Measurements from ENCODE around the gene OLFML2B. TPM values are rescaled to one million over a fixed set of nuclear protein-coding genes. Genes with fewer than 3 reads are reported as not detected.
A peak's percentile ranks its signal among the peaks of the same experiment; 100 is the strongest.

OLFML2B gene
- total and polyA plus RNA-seq, 2 donors (not counting 1 experiment from before 2014, with no cell fraction given) = 5.1 to 7.2 TPM

DNA sequence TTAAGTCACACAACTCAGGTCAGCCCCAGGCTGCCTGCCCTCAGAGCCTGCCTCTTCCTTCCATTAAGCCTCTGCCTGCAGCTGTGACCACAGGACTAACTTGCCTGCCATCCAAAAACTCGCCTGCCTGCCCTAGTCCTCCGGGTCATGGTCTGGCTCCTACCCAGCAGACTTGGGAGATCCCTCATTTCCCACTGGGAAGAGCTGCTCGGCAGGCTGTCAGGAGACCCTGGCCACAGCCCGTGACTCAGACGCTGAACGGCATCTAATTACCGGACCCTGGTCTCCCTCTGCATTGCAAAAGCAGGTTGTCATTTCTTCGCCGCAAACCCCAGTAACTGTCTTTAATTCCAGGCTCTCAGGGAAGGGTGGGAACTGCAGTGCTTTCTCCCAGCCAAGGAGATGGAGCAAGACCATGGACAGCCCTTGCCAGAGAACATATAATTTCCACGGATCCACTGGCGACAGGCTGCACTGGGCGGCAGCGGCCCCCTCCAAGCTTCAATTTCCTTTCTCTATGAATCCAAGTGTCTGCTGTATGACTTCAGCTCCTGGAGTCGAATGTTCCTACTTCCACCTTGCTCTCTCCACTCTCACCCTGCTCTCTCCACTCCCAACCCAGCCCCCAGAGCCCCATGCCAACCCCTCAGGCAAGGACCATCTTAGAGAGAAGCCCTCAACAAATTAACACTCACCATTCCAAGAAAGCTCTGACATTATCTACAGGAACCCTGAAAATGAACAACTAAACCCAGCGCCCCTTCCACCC is 20.4 kb downstream of the OLFML2B start:
- Histone ChIP-seq H2AFZ (ENCODE audit: low read length) (no peak overlapping the region), H3K4me1 (ENCODE audit: control insufficient read depth, extremely low read depth, insufficient read depth, low read length) (peaks cover 3% of the 10 kb centered on the region), H4K20me1 (ENCODE audit: control insufficient read depth, extremely low read depth, insufficient read depth, low read length) (no peaks in the 10 kb centered on the region), H3K79me2 (ENCODE audit: control insufficient read depth, insufficient read depth, low read length) (no peaks in the 10 kb centered on the region), H3K4me2 (ENCODE audit: extremely low read depth, insufficient read depth, low read length) (peak overlapping the region; percentile 21), H3K9me3 (ENCODE audit: control insufficient read depth, insufficient read depth, low read depth, low read length) (no peaks in the 10 kb centered on the region), H3K4me3 (replicated peaks in 1 of 4; ENCODE audit: control extremely low read depth in 1 of 4, insufficient read depth in 1 of 4, low read depth in 3 of 4, low read length in 4 of 4) (peak overlapping the region in 1 of 4 experiments; percentile 29), H3K27me3 (ENCODE audit: control insufficient read depth, insufficient read depth, low read length) (no peaks in the 10 kb centered on the region), H3K9ac (ENCODE audit: insufficient read depth, low read length) (peak overlapping the region; percentile 5), H3K27ac (ENCODE audit: insufficient read depth, low read length) (peak overlapping the region; percentile 31), H3K36me3 (ENCODE audit: control insufficient read depth, insufficient read depth, low read length) (no peaks in the 10 kb centered on the region)
- DNase-seq (ENCODE audit: low read depth in 2 of 2) = peak; percentile 96 to 100
- TF ChIP-seq, protein P1, sequence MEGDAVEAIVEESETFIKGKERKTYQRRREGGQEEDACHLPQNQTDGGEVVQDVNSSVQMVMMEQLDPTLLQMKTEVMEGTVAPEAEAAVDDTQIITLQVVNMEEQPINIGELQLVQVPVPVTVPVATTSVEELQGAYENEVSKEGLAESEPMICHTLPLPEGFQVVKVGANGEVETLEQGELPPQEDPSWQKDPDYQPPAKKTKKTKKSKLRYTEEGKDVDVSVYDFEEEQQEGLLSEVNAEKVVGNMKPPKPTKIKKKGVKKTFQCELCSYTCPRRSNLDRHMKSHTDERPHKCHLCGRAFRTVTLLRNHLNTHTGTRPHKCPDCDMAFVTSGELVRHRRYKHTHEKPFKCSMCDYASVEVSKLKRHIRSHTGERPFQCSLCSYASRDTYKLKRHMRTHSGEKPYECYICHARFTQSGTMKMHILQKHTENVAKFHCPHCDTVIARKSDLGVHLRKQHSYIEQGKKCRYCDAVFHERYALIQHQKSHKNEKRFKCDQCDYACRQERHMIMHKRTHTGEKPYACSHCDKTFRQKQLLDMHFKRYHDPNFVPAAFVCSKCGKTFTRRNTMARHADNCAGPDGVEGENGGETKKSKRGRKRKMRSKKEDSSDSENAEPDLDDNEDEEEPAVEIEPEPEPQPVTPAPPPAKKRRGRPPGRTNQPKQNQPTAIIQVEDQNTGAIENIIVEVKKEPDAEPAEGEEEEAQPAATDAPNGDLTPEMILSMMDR (conservative IDR thresholded peaks at IDR 0.05 in 1 of 2, IDR thresholded peaks at IDR 0.05 in 1 of 2; ENCODE audit: low read depth in 1 of 2, low read length in 2 of 2) = no peak
- no peak for TF ChIP-seq EZH2 (IDR thresholded peaks at IDR 0.05; ENCODE audit: low read length, missing control alignments)

DNA sequence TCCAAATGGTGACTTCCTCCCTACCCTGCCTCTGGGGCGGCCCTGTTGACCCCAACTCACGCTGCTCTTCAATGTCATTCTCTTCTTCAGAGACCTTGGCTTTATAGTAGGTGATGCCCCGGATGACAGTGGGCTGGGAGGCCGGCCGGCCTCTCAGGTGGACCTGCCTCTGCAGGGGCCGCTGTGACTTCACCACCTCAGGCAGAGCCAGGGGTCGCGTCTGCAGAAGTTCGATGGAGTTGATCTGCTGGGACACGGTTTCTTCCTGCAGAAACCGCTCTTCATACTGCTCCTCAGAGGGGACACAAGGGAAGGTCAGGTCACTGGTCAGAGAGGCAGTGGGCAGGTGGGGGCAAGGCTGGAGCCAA is 23.6 kb downstream of the OLFML2B start:
- H3K27me3 ChIP-seq (ENCODE audit: control insufficient read depth, insufficient read depth, low read length) = no peaks in the 10 kb centered on the region
- H3K4me3 ChIP-seq (replicated peaks in 1 of 4; ENCODE audit: control extremely low read depth in 1 of 4, insufficient read depth in 1 of 4, low read depth in 3 of 4, low read length in 4 of 4) = no peak overlapping the region
- DNase-seq (ENCODE audit: low read depth in 2 of 2) = no peak
- H3K4me1 ChIP-seq (ENCODE audit: control insufficient read depth, extremely low read depth, insufficient read depth, low read length) = peaks cover 3% of the 10 kb centered on the region
- no peak overlapping the region for H3K27ac ChIP-seq (ENCODE audit: insufficient read depth, low read length)
- H3K9ac ChIP-seq (ENCODE audit: insufficient read depth, low read length) = no peak overlapping the region
- H3K79me2 ChIP-seq (ENCODE audit: control insufficient read depth, insufficient read depth, low read length) = no peaks in the 10 kb centered on the region
- H3K36me3 ChIP-seq (ENCODE audit: control insufficient read depth, insufficient read depth, low read length) = peaks cover 2% of the 10 kb centered on the region
- H3K9me3 ChIP-seq (ENCODE audit: control insufficient read depth, insufficient read depth, low read depth, low read length) = no peaks in the 10 kb centered on the region
- no peak overlapping the region for H3K4me2 ChIP-seq (ENCODE audit: extremely low read depth, insufficient read depth, low read length)
- TF ChIP-seq EZH2 (IDR thresholded peaks at IDR 0.05; ENCODE audit: low read length, missing control alignments) = no peak
- TF ChIP-seq, protein P1 (conservative IDR thresholded peaks at IDR 0.05 in 1 of 2, IDR thresholded peaks at IDR 0.05 in 1 of 2; ENCODE audit: low read depth in 1 of 2, low read length in 2 of 2) = no peak
- no peak overlapping the region for H2AFZ ChIP-seq (ENCODE audit: low read length)
- no peaks in the 10 kb centered on the region for H4K20me1 ChIP-seq (ENCODE audit: control insufficient read depth, extremely low read depth, insufficient read depth, low read length)

DNA sequence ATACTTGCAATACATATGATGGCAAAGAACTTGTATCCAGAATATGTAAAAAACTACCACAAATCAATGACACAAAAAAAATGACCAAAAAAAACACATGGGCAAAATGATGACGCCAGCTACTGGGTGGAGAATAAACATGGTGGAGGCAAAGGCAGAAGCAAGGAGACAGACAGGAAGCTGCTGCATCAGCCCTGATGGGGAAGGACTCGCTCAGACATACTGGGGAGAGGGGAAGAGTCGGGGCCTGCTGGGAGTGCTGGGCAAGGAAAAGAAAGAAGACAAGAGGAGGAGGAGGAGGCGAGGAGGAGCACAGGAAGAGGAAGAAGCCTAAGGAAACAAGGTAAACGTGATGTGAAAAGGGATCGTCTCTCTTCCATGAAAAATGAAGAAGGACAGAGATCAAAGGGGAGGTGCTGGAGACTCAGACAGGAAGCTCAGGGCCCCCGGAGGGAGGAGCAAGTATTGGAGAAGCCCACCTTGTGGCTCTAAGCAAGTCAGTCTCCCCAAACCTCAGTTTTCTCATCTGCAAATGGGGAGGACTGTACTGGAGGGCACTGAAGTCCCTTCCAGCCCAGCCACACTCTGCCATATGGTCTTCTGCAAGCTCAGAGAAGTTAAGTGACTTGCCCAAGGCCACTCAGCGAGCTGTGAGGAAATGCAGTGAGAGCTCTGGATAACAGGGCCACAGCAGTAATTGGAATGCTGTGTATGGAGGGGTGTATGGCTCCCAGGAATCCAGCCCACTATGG is 24.2 kb downstream of the OLFML2B start:
- H3K4me2 ChIP-seq (ENCODE audit: extremely low read depth, insufficient read depth, low read length) = no peak overlapping the region
- H4K20me1 ChIP-seq (ENCODE audit: control insufficient read depth, extremely low read depth, insufficient read depth, low read length) = no peaks in the 10 kb centered on the region
- H3K36me3 ChIP-seq (ENCODE audit: control insufficient read depth, insufficient read depth, low read length) = peaks cover 2% of the 10 kb centered on the region
- H3K27me3 ChIP-seq (ENCODE audit: control insufficient read depth, insufficient read depth, low read length) = no peaks in the 10 kb centered on the region
- TF ChIP-seq, protein P1 (conservative IDR thresholded peaks at IDR 0.05 in 1 of 2, IDR thresholded peaks at IDR 0.05 in 1 of 2; ENCODE audit: low read depth in 1 of 2, low read length in 2 of 2) = no peak
- TF ChIP-seq EZH2 (IDR thresholded peaks at IDR 0.05; ENCODE audit: low read length, missing control alignments) = no peak
- H3K27ac ChIP-seq (ENCODE audit: insufficient read depth, low read length) = no peak overlapping the region
- H3K9me3 ChIP-seq (ENCODE audit: control insufficient read depth, insufficient read depth, low read depth, low read length) = no peaks in the 10 kb centered on the region
- no peak overlapping the region for H2AFZ ChIP-seq (ENCODE audit: low read length)
- no peaks in the 10 kb centered on the region for H3K79me2 ChIP-seq (ENCODE audit: control insufficient read depth, insufficient read depth, low read length)
- H3K4me3 ChIP-seq (replicated peaks in 1 of 4; ENCODE audit: control extremely low read depth in 1 of 4, insufficient read depth in 1 of 4, low read depth in 3 of 4, low read length in 4 of 4) = no peak overlapping the region
- H3K9ac ChIP-seq (ENCODE audit: insufficient read depth, low read length) = no peak overlapping the region
- H3K4me1 ChIP-seq (ENCODE audit: control insufficient read depth, extremely low read depth, insufficient read depth, low read length) = peaks cover 3% of the 10 kb centered on the region
- DNase-seq (ENCODE audit: low read depth in 2 of 2) = no peak
